HG02981 (cell line): ENCODE results near the gene ADAMTSL5.
"Not testable (repeated sequence)": the region's sequence is repeated elsewhere in the genome, so short reads cannot be mapped to it uniquely, and the experiment has no call there.

Experiments
- ATAC-seq: cut with Tn5 transposase; IDR thresholded peaks from one replicate; pipeline ENCODE4 v1.9.1; 2021; ENCODE audit warnings: mild to moderate bottlenecking, moderate library complexity; ENCODE audit not compliant: unreplicated experiment

Gene ADAMTSL5

GRCh38 chr19:1513499-1514294 is 878 bp upstream of the ADAMTSL5 start:
- ATAC-seq, result no peak

- no peak for ATAC-seq
These were observed 1.2 kb downstream of the ADAMTSL5 start for GRCh38 chr19:1511318-1512317.

- no peak for ATAC-seq
These were observed 2.0 kb downstream of the ADAMTSL5 start for GRCh38 chr19:1510807-1511206.

GRCh38 chr19:1510442-1510806 is 2.4 kb downstream of the ADAMTSL5 start:
- ATAC-seq, result no peak

GRCh38 chr19:1509602-1510441 is 3.0 kb downstream of the ADAMTSL5 start:
- no peak for ATAC-seq

- ATAC-seq, result no peak
These were observed 4.3 kb downstream of the ADAMTSL5 start for GRCh38 chr19:1508507-1508856.

- no peak for ATAC-seq
These were observed 4.9 kb downstream of the ADAMTSL5 start for GRCh38 chr19:1507763-1508506.

GRCh38 chr19:1507192-1507660 is 5.6 kb downstream of the ADAMTSL5 start:
- no peak for ATAC-seq

GRCh38 chr19:1505991-1506881 is 6.6 kb downstream of the ADAMTSL5 start:
- no peak for ATAC-seq

- ATAC-seq, result no peak
These were observed 7.8 kb downstream of the ADAMTSL5 start for GRCh38 chr19:1505012-1505411.

GRCh38 chr19:1503925-1504773 is 8.7 kb downstream of the ADAMTSL5 start:
- ATAC-seq, result no peak

GRCh38 chr19:1503089-1503924 is 9.5 kb downstream of the ADAMTSL5 start:
- no peak for ATAC-seq

- ATAC-seq, result no peak
These were observed 10.3 kb downstream of the ADAMTSL5 start for GRCh38 chr19:1502433-1503088.

GRCh38 chr19:1501200-1501595 is 11.6 kb downstream of the ADAMTSL5 start:
- ATAC-seq, result no peak

- not testable (repeated sequence) for ATAC-seq
These were observed 13.6 kb downstream of the ADAMTSL5 start for GRCh38 chr19:1499231-1499630.

- no peak for ATAC-seq
These were observed 15.1 kb downstream of the ADAMTSL5 start for GRCh38 chr19:1497578-1498235.
